ENCODE data around the gene FIBP. TPM values are rescaled to one million over a fixed set of nuclear protein-coding genes. Genes with fewer than 3 reads are reported as not detected.
A peak's percentile ranks its signal among the peaks of the same experiment; 100 is the strongest.

FIBP gene
- total RNA-seq, 2 donors from 2014 or later, result 41.9 to 53.5 TPM

DNA sequence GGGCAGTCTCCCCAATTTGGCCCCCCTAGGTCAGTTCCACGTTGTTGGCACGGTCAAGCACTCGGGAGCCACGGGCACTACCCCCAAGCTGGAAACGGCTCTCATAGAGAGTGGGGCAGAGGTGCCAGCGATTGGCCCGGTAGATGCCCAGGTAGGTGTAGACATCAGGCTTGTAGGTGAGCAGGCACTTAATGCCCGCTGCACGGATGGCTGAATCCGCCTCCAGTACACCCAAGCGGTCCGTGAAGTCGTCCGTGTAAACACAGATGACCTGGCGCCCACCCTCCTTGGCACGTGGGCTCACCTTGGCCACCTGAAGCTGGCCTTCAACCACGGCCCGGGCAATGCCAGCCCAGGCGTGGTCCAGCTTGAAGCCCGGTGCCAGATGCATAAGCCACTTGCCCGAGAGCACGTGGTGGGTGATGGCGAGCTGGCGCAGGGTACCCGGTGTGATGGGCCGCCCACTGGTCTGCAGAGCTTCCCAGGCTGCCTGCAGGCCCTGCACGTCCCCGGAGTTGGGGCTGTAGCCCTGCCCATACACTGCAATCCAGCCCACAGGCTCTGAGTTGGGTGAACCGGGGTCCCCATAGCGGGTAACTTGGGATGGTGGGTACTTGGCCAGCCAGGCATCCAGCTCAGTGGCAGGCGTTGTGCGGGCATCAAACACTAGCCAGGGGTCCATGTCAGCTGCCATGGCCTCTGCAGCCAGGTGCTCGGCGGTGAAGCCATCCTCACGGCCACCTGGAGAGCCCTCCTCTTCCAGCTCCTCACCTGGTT, 29.4 kb upstream of the FIBP start:
- Histone ChIP-seq H3K4me3 (peak overlapping the region; percentile 70), H3K9ac (ENCODE audit: low read depth in 2 of 2, low read length in 2 of 2) (peak overlapping the region; percentile 66 to 94), H3K4me1 (peaks cover 26% of the 10 kb centered on the region), H3K27ac (peak overlapping the region; percentile 83), H3K27me3 (no peaks in the 10 kb centered on the region), H3K36me3 (no peaks in the 10 kb centered on the region), H3K9me3 (no peaks in the 10 kb centered on the region)
- no peak for DNase-seq
- TF ChIP-seq, protein P1, sequence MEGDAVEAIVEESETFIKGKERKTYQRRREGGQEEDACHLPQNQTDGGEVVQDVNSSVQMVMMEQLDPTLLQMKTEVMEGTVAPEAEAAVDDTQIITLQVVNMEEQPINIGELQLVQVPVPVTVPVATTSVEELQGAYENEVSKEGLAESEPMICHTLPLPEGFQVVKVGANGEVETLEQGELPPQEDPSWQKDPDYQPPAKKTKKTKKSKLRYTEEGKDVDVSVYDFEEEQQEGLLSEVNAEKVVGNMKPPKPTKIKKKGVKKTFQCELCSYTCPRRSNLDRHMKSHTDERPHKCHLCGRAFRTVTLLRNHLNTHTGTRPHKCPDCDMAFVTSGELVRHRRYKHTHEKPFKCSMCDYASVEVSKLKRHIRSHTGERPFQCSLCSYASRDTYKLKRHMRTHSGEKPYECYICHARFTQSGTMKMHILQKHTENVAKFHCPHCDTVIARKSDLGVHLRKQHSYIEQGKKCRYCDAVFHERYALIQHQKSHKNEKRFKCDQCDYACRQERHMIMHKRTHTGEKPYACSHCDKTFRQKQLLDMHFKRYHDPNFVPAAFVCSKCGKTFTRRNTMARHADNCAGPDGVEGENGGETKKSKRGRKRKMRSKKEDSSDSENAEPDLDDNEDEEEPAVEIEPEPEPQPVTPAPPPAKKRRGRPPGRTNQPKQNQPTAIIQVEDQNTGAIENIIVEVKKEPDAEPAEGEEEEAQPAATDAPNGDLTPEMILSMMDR (IDR thresholded peaks at IDR 0.05), result no peak
- intact Hi-C loops (cut with DNase I), result no loop called here

DNA sequence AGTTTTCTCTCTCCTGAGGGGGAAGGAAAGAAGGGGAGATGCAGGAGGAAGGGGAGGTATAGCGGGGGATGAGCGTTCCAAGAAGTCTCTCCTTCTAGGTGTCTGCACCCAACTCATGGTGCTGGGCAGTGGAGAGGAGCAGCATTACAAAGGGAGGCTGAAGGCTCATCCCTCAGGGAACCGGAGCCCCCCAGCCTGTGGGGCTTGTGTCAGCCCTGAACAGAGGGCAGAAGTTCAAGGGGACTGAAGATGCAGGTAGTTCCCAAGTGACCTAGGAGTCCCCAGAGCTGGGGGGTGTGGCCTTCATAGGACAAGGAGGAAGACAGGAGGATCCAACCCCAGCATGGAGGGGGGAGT, 28.8 kb upstream of the FIBP start:
- no peak for DNase-seq
- Histone ChIP-seq H3K9ac (ENCODE audit: low read depth in 2 of 2, low read length in 2 of 2) (no peak overlapping the region), H3K4me3 (no peak overlapping the region), H3K27me3 (no peaks in the 10 kb centered on the region), H3K4me1 (peaks cover 27% of the 10 kb centered on the region), H3K27ac (peak overlapping the region; percentile 54), H3K36me3 (no peaks in the 10 kb centered on the region), H3K9me3 (no peaks in the 10 kb centered on the region)
- intact Hi-C loops (cut with DNase I), result no loop called here
- TF ChIP-seq, protein P1 (IDR thresholded peaks at IDR 0.05), result no peak

DNA sequence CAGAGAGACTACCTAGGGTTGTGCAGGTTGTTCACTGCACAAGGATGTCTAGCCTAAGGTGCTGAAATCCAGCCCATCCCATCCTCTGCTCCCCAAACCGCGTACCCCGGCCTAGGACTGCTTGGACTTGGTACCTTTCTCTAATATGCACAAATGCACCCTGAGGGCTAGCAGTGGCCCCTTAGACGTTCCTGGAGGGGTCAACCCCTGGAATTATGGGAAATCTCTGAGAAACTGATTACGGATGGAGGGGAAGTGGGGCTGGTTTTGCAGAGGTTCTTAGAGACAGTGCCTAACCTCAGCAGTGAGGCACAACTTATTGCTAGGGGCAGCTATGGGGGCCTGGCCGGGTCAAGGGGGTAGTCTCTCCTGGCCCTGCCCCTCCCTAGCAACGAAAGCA, 28.1 kb upstream of the FIBP start:
- Histone ChIP-seq H3K4me3 (no peak overlapping the region), H3K27ac (peak overlapping the region; percentile 54), H3K4me1 (peaks cover 34% of the 10 kb centered on the region), H3K27me3 (no peaks in the 10 kb centered on the region), H3K9me3 (no peaks in the 10 kb centered on the region), H3K36me3 (no peaks in the 10 kb centered on the region), H3K9ac (ENCODE audit: low read depth in 2 of 2, low read length in 2 of 2) (peak overlapping the region in 1 of 2 donors; percentile 46)
- intact Hi-C loops (cut with DNase I), result no loop called here
- no peak for DNase-seq
- TF ChIP-seq, protein P1 (IDR thresholded peaks at IDR 0.05), result no peak

DNA sequence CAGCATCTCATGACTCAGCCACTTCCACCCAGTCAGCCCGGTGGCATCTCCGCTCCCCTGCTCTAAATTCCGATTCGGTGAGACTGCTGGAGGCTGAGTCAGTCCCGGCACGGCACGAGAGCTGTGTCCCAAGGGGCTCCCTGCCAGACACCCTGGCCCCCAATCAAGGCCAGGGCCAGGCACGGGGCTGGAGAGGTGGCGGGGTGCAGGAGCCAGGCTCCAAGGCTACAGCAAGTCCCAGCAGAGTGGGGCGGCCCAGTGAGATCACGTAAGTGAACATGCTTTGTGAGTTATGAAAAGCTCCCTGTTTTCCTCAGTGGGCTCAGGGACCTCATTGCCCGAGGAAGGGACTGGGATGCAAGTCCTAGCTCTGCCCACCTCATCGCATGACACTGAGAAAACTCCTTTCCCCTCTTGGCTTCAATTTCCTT, 27.6 kb upstream of the FIBP start:
- DNase-seq, result peak; percentile 60
- H3K27me3 ChIP-seq, result no peaks in the 10 kb centered on the region
- TF ChIP-seq, protein P1 (IDR thresholded peaks at IDR 0.05), result no peak
- H3K27ac ChIP-seq, result peak overlapping the region; percentile 54
- intact Hi-C loops (cut with DNase I), result no loop called here
- H3K9me3 ChIP-seq, result no peaks in the 10 kb centered on the region
- no peak overlapping the region for H3K4me3 ChIP-seq
- peaks cover 32% of the 10 kb centered on the region for H3K4me1 ChIP-seq
- peak overlapping the region in 1 of 2 donors; percentile 26 for H3K9ac ChIP-seq (ENCODE audit: low read depth in 2 of 2, low read length in 2 of 2)
- H3K36me3 ChIP-seq, result no peaks in the 10 kb centered on the region

- TF ChIP-seq, protein P1 (IDR thresholded peaks at IDR 0.05), result no peak
- Histone ChIP-seq H3K27me3 (no peaks in the 10 kb centered on the region), H3K9ac (ENCODE audit: low read depth in 2 of 2, low read length in 2 of 2) (peak overlapping the region in 1 of 2 donors; percentile 26), H3K9me3 (no peaks in the 10 kb centered on the region), H3K4me3 (no peak overlapping the region), H3K4me1 (peaks cover 26% of the 10 kb centered on the region), H3K36me3 (no peaks in the 10 kb centered on the region), H3K27ac (peak overlapping the region; percentile 54)
- no peak for DNase-seq
- intact Hi-C loops (cut with DNase I), result no loop called here
Observed at GRCh38 chr11:65915101-65915820, 27.0 kb upstream of the FIBP start.
